Stomach (tissue), 9 donors: ENCODE data around the gene ACTR8. TPM values are rescaled to one million over a fixed set of nuclear protein-coding genes. Genes with fewer than 3 reads are reported as not detected.

ENCODE experiments used
- DNase-seq, 2 donors: peaks; one replicate each; pipeline versions ENCODE4 v3.0.0 to v3.0.0-alpha.2; 2013 to 2019
- H3K27ac ChIP-seq, 5 donors: fragments of 200-600 bp in 4 of 5; sonication (generic) in 4 of 5; one replicate each; pipeline ENCODE4 v1.5.1; 2013 to 2019; ENCODE audit warnings: mild to moderate bottlenecking in 1 of 5, moderate library complexity in 1 of 5
- H3K27me3 ChIP-seq, 3 donors: fragments of 200-600 bp; sonication (generic); one replicate each; pipeline ENCODE4 v1.5.1; 2017 to 2019; ENCODE audit warnings: mixed run types in 1 of 3
- H3K36me3 ChIP-seq, 4 donors: fragments of 200-600 bp; sonication (generic); 1 replicate in 3 of 4; 2 replicates in 1 of 4; pipeline ENCODE4 v1.5.1; 2016 to 2019
- H3K4me1 ChIP-seq, 4 donors: fragments of 200-600 bp; sonication (generic); one replicate each; pipeline ENCODE4 v1.5.1; 2016 to 2019
- H3K4me3 ChIP-seq, 4 donors: fragments of 200-600 bp; sonication (generic) in 3 of 4; one replicate each; pipeline ENCODE4 v1.5.1; 2016 to 2019; ENCODE audit warnings: mild to moderate bottlenecking in 1 of 4
- H3K9me3 ChIP-seq, 4 donors: fragments of 200-600 bp; sonication (generic); one replicate each; pipeline ENCODE4 v1.5.1; 2016 to 2019
- EP300 ChIP-seq: sonication (generic); formaldehyde crosslinking; IDR thresholded peaks from one replicate; pipeline ENCODE4 v1.6.1; 2017; ENCODE audit warnings: antibody characterized with exemption
- POLR2A ChIP-seq, 4 donors: fragments of 450-650 bp; IDR thresholded peaks; one replicate each; pipeline ENCODE4 v1.6.1; 2016; ENCODE audit warnings: antibody characterized with exemption in 4 of 4, control low read depth in 2 of 4, mild to moderate bottlenecking in 1 of 4, moderate library complexity in 1 of 4
- POLR2AphosphoS5 ChIP-seq, 3 donors: sonication (generic); formaldehyde crosslinking; IDR thresholded peaks; one replicate each; pipeline ENCODE4 v1.6.1; 2016; ENCODE audit warnings: antibody characterized with exemption in 3 of 3
- WGBS, 5 donors: extraction: QIAGEN DNeasy Blood & Tissue Kit in 3 of 5; methylation state at CpG; one replicate each; pipeline versions ENCODE4 v1.1.5 to v1.1.7; 2013 to 2018; 5-methylcytosine and 5-hydroxymethylcytosine counted together
- intact Hi-C: fragments of 100-400 bp; cut with DNase I; formaldehyde crosslinking; loops from one replicate; pipeline ENCODE4 v1.15.1; 2023; ENCODE audit warnings: low total_unique reads
- polyA plus RNA-seq, 3 donors: library from polyadenylated mRNA; stranded (reverse); fragments of 200-250 nt; gene quantifications; one replicate each; pipeline ENCODE4 v1.2.3, GENCODE V29; 2013
- total RNA-seq, 5 donors: library from RNA; depleted of rRNA; stranded (reverse); fragments of >200 nt; gene quantifications; one replicate each; pipeline versions ENCODE4 v1.1.0 to v1.2.3, GENCODE V29; 2014 to 2016
- TF ChIP-seq, protein P1 (sequence below), 7 experiments: fragments of 450-650 bp in 4 of 7; fragments of 200-600 bp in 3 of 7; sonication (generic) in 3 of 7; IDR thresholded peaks; one replicate each; pipeline ENCODE4 v1.5.1; 2016 to 2019; ENCODE audit warnings: antibody characterized with exemption in 7 of 7, control low read depth in 2 of 7, mild to moderate bottlenecking in 1 of 7
- donor health status: healthy with polysubstance abuse.
- donor health status: Bipolar disorder and iron deficiency.
- donor health status: healthy.

ACTR8 gene
- total and polyA plus RNA-seq, 8 donors = 6.7 to 171 (median 12.9) TPM

- Histone ChIP-seq H3K9me3 (no peaks in the 10 kb centered on the region), H3K4me1 (peaks cover 12 to 39% (median 29%) of the 10 kb centered on the region in 4 donors), H3K27me3 (no peaks in the 10 kb centered on the region), H3K27ac (no peak overlapping the region), H3K4me3 (no peak overlapping the region), H3K36me3 (peaks cover 18 to 59% (median 54%) of the 10 kb centered on the region in 4 donors)
- WGBS, 5 donors = 91 to 97% (median 95%) methylated on average over 11 of the region's 11 CpGs
- no peak for DNase-seq
- TF ChIP-seq POLR2A (IDR thresholded peaks at IDR 0.05) = no peak
- TF ChIP-seq EP300 = no peak
- TF ChIP-seq, protein P1, sequence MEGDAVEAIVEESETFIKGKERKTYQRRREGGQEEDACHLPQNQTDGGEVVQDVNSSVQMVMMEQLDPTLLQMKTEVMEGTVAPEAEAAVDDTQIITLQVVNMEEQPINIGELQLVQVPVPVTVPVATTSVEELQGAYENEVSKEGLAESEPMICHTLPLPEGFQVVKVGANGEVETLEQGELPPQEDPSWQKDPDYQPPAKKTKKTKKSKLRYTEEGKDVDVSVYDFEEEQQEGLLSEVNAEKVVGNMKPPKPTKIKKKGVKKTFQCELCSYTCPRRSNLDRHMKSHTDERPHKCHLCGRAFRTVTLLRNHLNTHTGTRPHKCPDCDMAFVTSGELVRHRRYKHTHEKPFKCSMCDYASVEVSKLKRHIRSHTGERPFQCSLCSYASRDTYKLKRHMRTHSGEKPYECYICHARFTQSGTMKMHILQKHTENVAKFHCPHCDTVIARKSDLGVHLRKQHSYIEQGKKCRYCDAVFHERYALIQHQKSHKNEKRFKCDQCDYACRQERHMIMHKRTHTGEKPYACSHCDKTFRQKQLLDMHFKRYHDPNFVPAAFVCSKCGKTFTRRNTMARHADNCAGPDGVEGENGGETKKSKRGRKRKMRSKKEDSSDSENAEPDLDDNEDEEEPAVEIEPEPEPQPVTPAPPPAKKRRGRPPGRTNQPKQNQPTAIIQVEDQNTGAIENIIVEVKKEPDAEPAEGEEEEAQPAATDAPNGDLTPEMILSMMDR (IDR thresholded peaks at IDR 0.05) = no peak
- no peak for TF ChIP-seq POLR2AphosphoS5 (IDR thresholded peaks at IDR 0.05)
- intact Hi-C loops = no loop called here
These were observed 2.7 kb upstream of the ACTR8 start for GRCh38 chr3:53884623-53885022.

GRCh38 chr3:53883008-53883407, 1.1 kb upstream of the ACTR8 start:
- Histone ChIP-seq H3K27me3 (no peaks in the 10 kb centered on the region), H3K9me3 (no peaks in the 10 kb centered on the region), H3K4me3 (no peak overlapping the region), H3K27ac (no peak overlapping the region), H3K36me3 (peaks cover 29 to 70% (median 67%) of the 10 kb centered on the region in 4 donors), H3K4me1 (peaks cover 12 to 23% (median 19%) of the 10 kb centered on the region in 4 donors)
- intact Hi-C loops = no loop called here
- 74 to 84% (median 81%) methylated on average over 4 of the region's 4 CpGs for WGBS, 5 donors
- no peak for DNase-seq
- TF ChIP-seq EP300 (no peak), POLR2AphosphoS5 (IDR thresholded peaks at IDR 0.05) (no peak), POLR2A (IDR thresholded peaks at IDR 0.05) (no peak)
- TF ChIP-seq, protein P1 (IDR thresholded peaks at IDR 0.05) = no peak

DNA sequence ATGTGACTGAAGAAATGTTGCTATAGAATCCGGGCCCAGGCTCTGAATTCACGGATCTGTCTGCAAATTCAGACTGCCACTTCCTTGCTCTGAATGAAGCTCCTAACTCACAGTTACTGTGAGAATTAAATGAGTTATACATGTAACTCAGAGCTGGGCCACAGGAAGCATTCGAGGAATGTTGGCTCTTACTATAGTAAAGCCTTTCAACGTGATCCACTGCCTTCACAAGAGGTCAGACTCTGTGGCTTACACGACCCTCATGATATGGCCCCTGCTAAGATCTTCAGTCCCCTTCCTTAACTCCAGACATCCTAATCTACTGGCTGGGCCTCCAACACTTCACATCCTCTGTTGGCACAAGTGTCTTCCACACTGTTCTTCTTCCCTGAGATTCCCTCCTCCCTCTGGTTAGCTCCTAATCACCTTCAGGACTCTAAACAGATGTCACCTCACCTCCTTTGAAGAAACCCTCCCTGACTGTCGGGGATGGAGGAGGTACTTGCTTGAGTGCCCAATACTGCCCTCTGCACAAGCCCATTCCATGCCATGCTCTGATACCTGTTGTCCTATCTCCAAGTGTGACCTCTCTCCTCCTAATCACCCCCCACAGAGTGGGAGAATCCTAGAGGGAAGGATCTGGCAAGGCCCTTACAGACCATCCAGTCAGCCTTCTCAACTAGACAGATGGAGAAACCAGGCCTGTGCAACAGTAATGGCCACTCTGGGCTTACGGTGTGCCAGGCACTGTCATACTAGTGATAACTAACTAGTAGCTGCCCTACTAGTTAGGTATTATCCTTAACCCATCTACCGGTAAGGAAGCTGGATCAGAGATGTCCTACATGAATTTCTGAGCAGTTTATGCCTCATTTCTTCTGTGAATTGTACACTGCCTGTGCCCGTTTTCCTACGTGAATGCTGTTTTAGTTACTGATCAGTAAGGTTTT, 1.3 kb downstream of the ACTR8 start:
- Histone ChIP-seq H3K36me3 (peaks cover 44 to 70% (median 68%) of the 10 kb centered on the region in 4 donors), H3K27me3 (no peaks in the 10 kb centered on the region), H3K4me3 (peak overlapping the region; percentile 78 to 89 (median 82)), H3K27ac (peak overlapping the region in 3 of 5 donors; percentile 86 to 90 (median 87)), H3K4me1 (peaks cover 12 to 21% (median 17%) of the 10 kb centered on the region in 4 donors), H3K9me3 (no peaks in the 10 kb centered on the region)
- intact Hi-C loops = no loop called here
- peak in 1 of 2 donors; percentile 10 for DNase-seq
- 48 to 60% (median 53%) methylated on average over 10 of the region's 10 CpGs for WGBS, 5 donors
- TF ChIP-seq, protein P1 (IDR thresholded peaks at IDR 0.05) = no peak
- TF ChIP-seq EP300 (no peak), POLR2AphosphoS5 (IDR thresholded peaks at IDR 0.05) (no peak), POLR2A (IDR thresholded peaks at IDR 0.05) (no peak)

GRCh38 chr3:53865732-53866499, 16.0 kb downstream of the ACTR8 start:
- no peak for DNase-seq
- no peaks in the 10 kb centered on the region for H3K9me3 ChIP-seq
- WGBS, 5 donors = 89 to 94% (median 93%) methylated on average over 5 of the region's 5 CpGs
- H3K4me1 ChIP-seq = no peaks in the 10 kb centered on the region
- intact Hi-C loops = no loop called here
- no peak overlapping the region for H3K27ac ChIP-seq
- H3K4me3 ChIP-seq = no peak overlapping the region
- TF ChIP-seq POLR2A (IDR thresholded peaks at IDR 0.05) (no peak), EP300 (no peak), POLR2AphosphoS5 (IDR thresholded peaks at IDR 0.05) (no peak)
- TF ChIP-seq, protein P1 (IDR thresholded peaks at IDR 0.05) = no peak
- no peaks in the 10 kb centered on the region for H3K27me3 ChIP-seq
- H3K36me3 ChIP-seq = peaks cover 61 to 100% (median 100%) of the 10 kb centered on the region in 4 donors
